PC-9 (cell line): ENCODE measurements around the gene MAPKAPK2.

ENCODE experiments used
- EZH2 ChIP-seq: fragments of 200-600 bp; sonication (generic); IDR thresholded peaks from 2 replicates; pipeline ENCODE4 v1.8.0; 2017; ENCODE audit warnings: antibody characterized with exemption, low read depth
- TF ChIP-seq, protein P1 (sequence below): fragments of 200-600 bp; sonication (generic); conservative IDR thresholded peaks from 2 replicates; pipeline ENCODE4 v1.6.1; 2017; ENCODE audit warnings: mixed run types, antibody characterized with exemption, mild to moderate bottlenecking, moderate library complexity

DNA sequence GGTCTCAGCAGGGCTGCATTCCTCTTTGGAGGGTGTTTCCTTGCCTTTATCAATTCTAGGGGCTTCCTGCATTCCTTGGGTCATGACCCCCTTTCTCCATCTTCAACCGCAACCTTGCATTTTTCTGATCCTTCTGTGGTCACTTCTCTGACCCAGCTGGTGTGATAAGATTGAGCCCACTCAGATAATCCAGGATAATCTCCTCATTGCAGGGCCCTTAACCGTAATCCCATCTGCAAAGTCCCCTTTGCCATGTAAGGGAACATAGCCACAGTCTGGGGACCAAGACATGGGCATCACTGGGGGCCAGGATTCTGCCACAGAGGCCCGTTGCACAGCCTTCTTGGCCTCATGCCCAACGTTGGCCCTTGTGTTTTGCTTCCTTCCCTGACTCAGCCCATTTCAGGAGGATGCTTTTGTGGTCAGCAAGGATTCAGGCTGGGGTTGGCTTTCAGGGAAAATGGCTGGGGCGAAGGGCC, 50.9 kb downstream of the MAPKAPK2 start:
- TF ChIP-seq, protein P1, sequence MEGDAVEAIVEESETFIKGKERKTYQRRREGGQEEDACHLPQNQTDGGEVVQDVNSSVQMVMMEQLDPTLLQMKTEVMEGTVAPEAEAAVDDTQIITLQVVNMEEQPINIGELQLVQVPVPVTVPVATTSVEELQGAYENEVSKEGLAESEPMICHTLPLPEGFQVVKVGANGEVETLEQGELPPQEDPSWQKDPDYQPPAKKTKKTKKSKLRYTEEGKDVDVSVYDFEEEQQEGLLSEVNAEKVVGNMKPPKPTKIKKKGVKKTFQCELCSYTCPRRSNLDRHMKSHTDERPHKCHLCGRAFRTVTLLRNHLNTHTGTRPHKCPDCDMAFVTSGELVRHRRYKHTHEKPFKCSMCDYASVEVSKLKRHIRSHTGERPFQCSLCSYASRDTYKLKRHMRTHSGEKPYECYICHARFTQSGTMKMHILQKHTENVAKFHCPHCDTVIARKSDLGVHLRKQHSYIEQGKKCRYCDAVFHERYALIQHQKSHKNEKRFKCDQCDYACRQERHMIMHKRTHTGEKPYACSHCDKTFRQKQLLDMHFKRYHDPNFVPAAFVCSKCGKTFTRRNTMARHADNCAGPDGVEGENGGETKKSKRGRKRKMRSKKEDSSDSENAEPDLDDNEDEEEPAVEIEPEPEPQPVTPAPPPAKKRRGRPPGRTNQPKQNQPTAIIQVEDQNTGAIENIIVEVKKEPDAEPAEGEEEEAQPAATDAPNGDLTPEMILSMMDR = no peak
- no peak for TF ChIP-seq EZH2
